Endothelial cell of umbilical vein (primary cell): ENCODE results near the gene KCNN3. TPM values are rescaled to one million over a fixed set of nuclear protein-coding genes. Genes with fewer than 3 reads are reported as not detected.

Experiments
- BruUV-seq: library from RNA; stranded (reverse); fragments of 400-500 nt; replicated peaks from 2 replicates; lab custom pipeline; 2021; lab: Mats Ljungman, UMichigan
- CTCF ChIA-PET: fragments of 300-600, 350-600 bp; sonication (Branson Sonifier 250); formaldehyde crosslinking; loops from one replicate; lab custom pipeline; 2021; ENCODE audit warnings: antibody characterized with exemption, inconsistent platforms; lab: Charles Lee
- POLR2A ChIA-PET: fragments of 300-600, 350-600 bp; sonication (Branson Sonifier 250); formaldehyde crosslinking; loops from one replicate; lab custom pipeline; 2021; ENCODE audit warnings: antibody characterized with exemption, inconsistent platforms; lab: Charles Lee
- DNase-seq: peaks from one replicate; pipeline ENCODE4 v3.0.0-alpha.2; 2011; ENCODE audit warnings: low read depth, low spot score
- FAIRE-seq: peaks from 2 replicates; lab custom pipeline; 2011; peaks lifted over from hg19 to GRCh38; lab: Jason Lieb, UNC
- H2AFZ ChIP-seq: 2 replicates; pipeline ENCODE4 v1.6.0; 2012; ENCODE audit warnings: low read depth, low read length, control low read depth, inconsistent platforms
- H3K27ac ChIP-seq: 2 replicates; pipeline ENCODE4 v1.5.1; 2011; ENCODE audit warnings: low read depth, mild to moderate bottlenecking, control low read depth, low read length, moderate library complexity; ENCODE audit not compliant: insufficient read depth
- H3K27me3 ChIP-seq, 2 experiments: 2 replicates each; pipeline versions ENCODE4 v1.6.0 to v1.6.1; 2011; ENCODE audit warnings: low read length in 2 of 2, mixed read lengths in 1 of 2; ENCODE audit not compliant: control insufficient read depth in 2 of 2, insufficient read depth in 2 of 2
- H3K36me3 ChIP-seq, 2 experiments: 2 replicates in 1 of 2; 3 replicates in 1 of 2; pipeline ENCODE4 v1.5.1; 2011; ENCODE audit warnings: low read length in 2 of 2, mild to moderate bottlenecking in 1 of 2, moderate library complexity in 1 of 2; ENCODE audit not compliant: control insufficient read depth in 2 of 2, insufficient read depth in 2 of 2; ENCODE audit errors: extremely low read depth in 1 of 2
- H3K4me1 ChIP-seq: 3 replicates; pipeline ENCODE4 v1.5.1; 2011; ENCODE audit warnings: mild to moderate bottlenecking, low read length; ENCODE audit not compliant: control insufficient read depth, insufficient read depth; ENCODE audit errors: extremely low read depth
- H3K4me2 ChIP-seq: 2 replicates; pipeline ENCODE4 v1.6.1; 2011; ENCODE audit warnings: low read length, control low read depth, mixed read lengths; ENCODE audit not compliant: insufficient read depth
- H3K4me3 ChIP-seq, 3 experiments: fragments of 200-600 bp in 1 of 3; sonication (generic), shearing (Covaris generic) in 1 of 3; replicated peaks in 1 of 3; 2 replicates each; pipeline ENCODE4 v1.5.1; 2011 to 2016; ENCODE audit warnings: control low read depth in 3 of 3, low read length in 3 of 3, mild to moderate bottlenecking in 2 of 3, inconsistent platforms in 1 of 3, low read depth in 1 of 3, moderate library complexity in 1 of 3; ENCODE audit not compliant: insufficient read depth in 1 of 3
- H3K79me2 ChIP-seq: 2 replicates; pipeline ENCODE4 v1.6.0; 2012; ENCODE audit warnings: low read length, inconsistent platforms; ENCODE audit not compliant: control insufficient read depth, insufficient read depth
- H3K9ac ChIP-seq: replicated peaks from 2 replicates; pipeline ENCODE3; 2011; ENCODE audit warnings: low read length, control low read depth; ENCODE audit not compliant: insufficient read depth; ENCODE audit errors: extremely low read depth
- H3K9me1 ChIP-seq: replicated peaks from 3 replicates; pipeline ENCODE4 v1.6.0; 2011; ENCODE audit warnings: mild to moderate bottlenecking, low read length; ENCODE audit not compliant: control insufficient read depth, insufficient read depth; ENCODE audit errors: extremely low read depth
- H3K9me3 ChIP-seq: replicated peaks from 2 replicates; pipeline ENCODE4 v1.5.1; 2012; ENCODE audit warnings: low read length, inconsistent platforms; ENCODE audit not compliant: control insufficient read depth, insufficient read depth
- H4K20me1 ChIP-seq: replicated peaks from 2 replicates; pipeline ENCODE3; 2011; ENCODE audit warnings: mild to moderate bottlenecking, low read length; ENCODE audit not compliant: control insufficient read depth, insufficient read depth; ENCODE audit errors: extremely low read depth
- EZH2 ChIP-seq: IDR thresholded peaks from 2 replicates; pipeline ENCODE4 v1.6.1; 2012; ENCODE audit warnings: borderline replicate concordance, low read depth, mild to moderate bottlenecking, moderate library complexity, low read length, inconsistent platforms; ENCODE audit not compliant: severe bottlenecking
- FOS ChIP-seq: IDR thresholded peaks from 2 replicates; pipeline ENCODE4 v1.6.1; 2011; ENCODE audit warnings: mild to moderate bottlenecking, low read length, moderate library complexity, borderline replicate concordance; ENCODE audit not compliant: insufficient read depth
- POLR2A ChIP-seq: IDR thresholded peaks from 2 replicates; pipeline ENCODE4 v1.6.1; 2012; ENCODE audit warnings: low read depth, mild to moderate bottlenecking, control low read depth, low read length
- dilution Hi-C: fragments of 300-500 bp; cut with MboI; formaldehyde crosslinking; loops from one replicate; pipeline ENCODE4 v1.15.0; 2019; ENCODE audit warnings: low sequenced_read_pairs; ENCODE audit not compliant: extremely low pct_ligation_motif_present
- intact Hi-C: fragments of 100-400 bp; cut with micrococcal nuclease; formaldehyde crosslinking; loops from one replicate; pipeline ENCODE4 v1.10.0; 2022
- polyA plus RNA-seq, 4 experiments: library from polyadenylated mRNA; depleted of rRNA in 3 of 4; stranded (reverse) in 3 of 4; unstranded in 1 of 4; fragments of >200 nt; gene quantifications; 2 replicates each; pipeline versions ENCODE4 v1.2.1 to v1.2.3, GENCODE V29; 2011 to 2012; ENCODE audit warnings: missing spikeins in 1 of 4
- total RNA-seq: library from RNA; stranded (reverse); gene quantifications from 2 replicates; pipeline ENCODE4 v1.2.3, GENCODE V29; 2021
- TF ChIP-seq, protein P1 (sequence below), 2 donors: IDR thresholded peaks; 1 replicate in 1 of 2; 2 replicates in 1 of 2; pipeline ENCODE4 v1.5.1; 2011; ENCODE audit warnings: low read length in 2 of 2, mild to moderate bottlenecking in 2 of 2, moderate library complexity in 2 of 2, control low read depth in 1 of 2, inconsistent platforms in 1 of 2, low read depth in 1 of 2; ENCODE audit not compliant: insufficient read depth in 1 of 2; ENCODE audit errors: extremely low read depth in 1 of 2

Gene KCNN3
- total and polyA plus RNA-seq, 2 donors (not counting 3 experiments of a cell fraction or from before 2014, with no cell fraction given), result 0.91 to 1.1 TPM

DNA sequence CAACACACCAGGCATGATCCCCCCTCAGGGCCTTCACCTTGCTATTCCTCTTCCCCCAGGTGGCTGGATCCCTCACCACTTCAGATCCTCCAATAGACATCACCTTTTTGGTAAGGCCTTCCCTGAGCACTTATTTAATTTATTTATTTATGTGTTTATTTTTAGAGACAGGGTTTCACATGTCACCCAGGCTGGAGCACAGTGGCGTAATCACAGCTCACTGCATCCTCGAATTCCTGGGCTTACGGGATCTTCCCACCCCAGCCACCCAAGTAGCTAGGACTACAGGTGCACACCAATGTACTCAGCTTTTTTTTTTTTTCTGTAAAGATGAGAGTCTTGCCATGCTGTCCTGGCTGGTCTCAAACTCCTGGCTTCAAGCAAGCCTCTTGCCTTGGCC, 17.2 kb downstream of the KCNN3 start:
- Histone ChIP-seq H3K9me3 (no peaks in the 10 kb centered on the region), H3K27me3 (peaks cover 0 to 2% of the 10 kb centered on the region in 2 experiments), H3K79me2 (no peaks in the 10 kb centered on the region), H3K27ac (no peak overlapping the region), H4K20me1 (no peaks in the 10 kb centered on the region), H3K4me3 (no peak overlapping the region), H2AFZ (no peak overlapping the region), H3K4me1 (no peaks in the 10 kb centered on the region), H3K36me3 (no peaks in the 10 kb centered on the region), H3K9me1 (no peaks in the 10 kb centered on the region), H3K4me2 (no peak overlapping the region), H3K9ac (no peak overlapping the region)
- DNase-seq (no peak), FAIRE-seq (no peak)
- no TSS peak for BruUV-seq
- dilution Hi-C loops, result no loop called here
- intact Hi-C loops, result no loop called here
- ChIA-PET CTCF (interaction anchor here (0.8 to 1.5 kb wide), 5 partner anchors 9 to 25 kb away, joined by 3 to 5 read pairs (median 4); no protein-coding TSS in a partner anchor), POLR2A (no interaction called here)
- TF ChIP-seq POLR2A (no peak), EZH2 (no peak)
- TF ChIP-seq, protein P1, sequence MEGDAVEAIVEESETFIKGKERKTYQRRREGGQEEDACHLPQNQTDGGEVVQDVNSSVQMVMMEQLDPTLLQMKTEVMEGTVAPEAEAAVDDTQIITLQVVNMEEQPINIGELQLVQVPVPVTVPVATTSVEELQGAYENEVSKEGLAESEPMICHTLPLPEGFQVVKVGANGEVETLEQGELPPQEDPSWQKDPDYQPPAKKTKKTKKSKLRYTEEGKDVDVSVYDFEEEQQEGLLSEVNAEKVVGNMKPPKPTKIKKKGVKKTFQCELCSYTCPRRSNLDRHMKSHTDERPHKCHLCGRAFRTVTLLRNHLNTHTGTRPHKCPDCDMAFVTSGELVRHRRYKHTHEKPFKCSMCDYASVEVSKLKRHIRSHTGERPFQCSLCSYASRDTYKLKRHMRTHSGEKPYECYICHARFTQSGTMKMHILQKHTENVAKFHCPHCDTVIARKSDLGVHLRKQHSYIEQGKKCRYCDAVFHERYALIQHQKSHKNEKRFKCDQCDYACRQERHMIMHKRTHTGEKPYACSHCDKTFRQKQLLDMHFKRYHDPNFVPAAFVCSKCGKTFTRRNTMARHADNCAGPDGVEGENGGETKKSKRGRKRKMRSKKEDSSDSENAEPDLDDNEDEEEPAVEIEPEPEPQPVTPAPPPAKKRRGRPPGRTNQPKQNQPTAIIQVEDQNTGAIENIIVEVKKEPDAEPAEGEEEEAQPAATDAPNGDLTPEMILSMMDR (IDR thresholded peaks at IDR 0.05; ENCODE audit: extremely low read depth in 1 of 2, insufficient read depth in 1 of 2, low read depth in 1 of 2, low read length in 2 of 2), result no peak

DNA sequence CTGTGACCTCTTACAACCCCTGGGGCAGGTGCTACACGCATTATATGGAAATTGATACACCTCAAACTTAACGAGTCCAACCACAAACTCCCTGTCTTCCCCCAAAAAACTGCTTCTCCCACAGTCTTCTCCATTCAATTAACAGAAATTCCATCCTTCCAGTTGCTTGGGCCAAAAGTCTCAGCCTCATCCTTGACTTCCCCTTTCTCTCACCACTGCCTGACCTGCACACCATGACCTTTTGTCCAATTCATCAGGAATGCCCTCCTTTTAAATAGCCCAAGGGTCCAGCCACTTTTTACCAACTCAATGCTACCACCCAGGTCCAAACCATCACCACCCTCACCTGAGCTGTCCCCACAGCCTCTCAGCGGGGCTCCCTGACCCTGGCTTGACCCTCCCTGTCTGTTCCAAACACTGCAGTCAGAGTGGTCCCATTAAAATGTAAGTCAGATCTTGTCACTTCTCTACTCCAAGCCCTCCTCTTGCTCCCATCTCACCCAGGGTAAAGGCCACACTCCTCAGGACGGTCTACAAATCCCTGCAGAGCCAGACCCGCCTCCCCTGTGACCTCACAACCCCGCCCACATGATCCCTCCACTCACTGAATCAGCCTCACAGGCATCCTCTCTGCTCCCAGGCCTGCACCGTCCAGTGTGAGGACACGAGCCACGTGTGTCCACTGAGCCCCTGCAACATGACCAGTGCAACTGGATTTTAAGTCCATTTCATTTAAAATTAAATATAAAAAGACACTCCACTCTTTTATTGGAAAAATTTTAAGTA, 18.5 kb downstream of the KCNN3 start:
- no peaks in the 10 kb centered on the region for H3K79me2 ChIP-seq
- H3K4me3 ChIP-seq, result no peak overlapping the region
- no peaks in the 10 kb centered on the region for H3K9me1 ChIP-seq
- H3K27ac ChIP-seq, result no peak overlapping the region
- ChIA-PET POLR2A (no interaction called here), CTCF (no interaction called here)
- H3K4me1 ChIP-seq, result no peaks in the 10 kb centered on the region
- no peak overlapping the region for H3K4me2 ChIP-seq
- H3K27me3 ChIP-seq, result peaks cover 3 to 8% of the 10 kb centered on the region in 2 experiments
- no peak overlapping the region for H2AFZ ChIP-seq
- H3K36me3 ChIP-seq, result no peaks in the 10 kb centered on the region
- intact Hi-C loops, result no loop called here
- TF ChIP-seq FOS, result no peak
- BruUV-seq, result no TSS peak
- no peaks in the 10 kb centered on the region for H4K20me1 ChIP-seq
- no peak for DNase-seq
- H3K9me3 ChIP-seq, result no peaks in the 10 kb centered on the region
- dilution Hi-C loops, result no loop called here
- no peak for FAIRE-seq
- H3K9ac ChIP-seq, result no peak overlapping the region
